ENCODE measurements around the gene EIF5B. TPM values are rescaled to one million over a fixed set of nuclear protein-coding genes. Genes with fewer than 3 reads are reported as not detected.
"Not testable (repeated sequence)": the region's sequence is repeated elsewhere in the genome, so short reads cannot be mapped to it uniquely, and the experiment has no call there.

The EIF5B gene
- total RNA-seq, 1 experiment from 2014 or later, result 13.6 TPM

DNA sequence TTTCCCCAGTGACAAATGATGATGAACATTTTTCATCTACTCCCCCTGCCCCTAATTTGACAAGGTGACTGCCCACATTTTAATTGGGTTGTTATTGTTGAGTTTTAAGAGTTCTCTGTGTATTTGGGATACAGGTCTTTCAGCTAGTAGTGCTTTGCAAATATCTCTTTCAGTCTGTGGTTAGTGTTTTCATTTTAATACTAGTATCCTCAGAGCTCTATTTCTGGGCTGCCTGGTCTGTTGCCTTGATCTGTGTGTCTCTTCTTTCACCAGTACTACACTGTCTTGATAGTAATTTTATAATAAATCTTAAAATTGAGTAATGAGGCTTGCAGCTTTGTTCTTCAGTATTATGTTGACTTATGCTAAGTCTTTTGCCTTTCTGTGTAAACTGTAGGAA lies 19.7 kb downstream of the EIF5B start:
- no peak for DNase-seq (ENCODE audit: low spot score)

- DNase-seq (ENCODE audit: low spot score), result no peak
Observed at GRCh38 chr2:99365661-99366060, 28.5 kb downstream of the EIF5B start.

- not testable (repeated sequence) for DNase-seq (ENCODE audit: low spot score)
Observed at GRCh38 chr2:99368854-99369253, 31.7 kb downstream of the EIF5B start.

GRCh38 chr2:99373144-99373543 lies 36.0 kb downstream of the EIF5B start:
- no peak for DNase-seq (ENCODE audit: low spot score)

- no peak for DNase-seq (ENCODE audit: low spot score)
Observed at GRCh38 chr2:99374747-99375146, 37.6 kb downstream of the EIF5B start.

DNA sequence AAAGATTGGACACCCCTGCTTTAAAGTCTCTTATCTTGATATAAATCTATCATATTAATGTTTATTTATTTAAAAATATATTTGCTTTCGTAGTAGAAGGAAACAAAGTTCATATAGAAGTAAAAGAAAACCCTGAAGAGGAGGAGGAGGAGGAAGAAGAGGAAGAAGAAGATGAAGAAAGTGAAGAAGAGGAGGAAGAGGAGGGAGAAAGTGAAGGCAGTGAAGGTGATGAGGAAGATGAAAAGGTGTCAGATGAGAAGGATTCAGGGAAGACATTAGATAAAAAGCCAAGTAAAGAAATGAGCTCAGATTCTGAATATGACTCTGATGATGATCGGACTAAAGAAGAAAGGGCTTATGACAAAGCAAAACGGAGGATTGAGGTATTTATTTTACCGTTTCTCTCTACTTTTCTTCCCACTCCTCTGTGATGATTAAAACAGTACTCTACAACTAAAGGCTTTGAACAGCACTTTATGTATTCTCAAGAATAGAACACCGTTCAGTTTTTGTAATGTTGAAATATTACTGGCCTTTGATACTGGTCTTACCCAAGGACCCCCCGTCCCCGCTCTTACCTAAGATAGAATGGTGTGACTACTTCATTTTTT lies 39.2 kb downstream of the EIF5B start:
- DNase-seq (ENCODE audit: low spot score), result no peak

DNA sequence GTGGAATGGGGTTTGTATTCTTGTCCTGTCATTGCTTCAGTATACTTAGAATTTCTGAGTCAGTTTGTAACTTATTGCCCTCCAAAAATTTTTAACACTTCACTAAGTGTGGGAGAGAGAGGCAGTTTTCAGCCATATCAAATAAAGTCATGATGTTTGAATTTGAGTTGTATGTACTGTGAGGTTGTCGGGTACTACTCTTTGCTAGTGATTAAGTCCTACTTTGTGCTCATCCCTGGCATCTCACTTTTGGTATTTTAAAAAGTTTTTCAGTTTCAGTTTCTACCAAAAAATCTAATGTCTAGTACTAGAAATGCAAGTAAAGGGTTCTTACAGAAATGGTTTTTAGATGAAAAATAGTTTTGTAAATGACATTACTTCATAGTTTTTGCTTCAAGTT lies 40.7 kb downstream of the EIF5B start:
- no peak for DNase-seq (ENCODE audit: low spot score)

- DNase-seq (ENCODE audit: low spot score), result no peak
Observed at GRCh38 chr2:99380376-99381010, 43.3 kb downstream of the EIF5B start.

GRCh38 chr2:99382143-99382542 lies 45.0 kb downstream of the EIF5B start:
- no peak for DNase-seq (ENCODE audit: low spot score)

DNA sequence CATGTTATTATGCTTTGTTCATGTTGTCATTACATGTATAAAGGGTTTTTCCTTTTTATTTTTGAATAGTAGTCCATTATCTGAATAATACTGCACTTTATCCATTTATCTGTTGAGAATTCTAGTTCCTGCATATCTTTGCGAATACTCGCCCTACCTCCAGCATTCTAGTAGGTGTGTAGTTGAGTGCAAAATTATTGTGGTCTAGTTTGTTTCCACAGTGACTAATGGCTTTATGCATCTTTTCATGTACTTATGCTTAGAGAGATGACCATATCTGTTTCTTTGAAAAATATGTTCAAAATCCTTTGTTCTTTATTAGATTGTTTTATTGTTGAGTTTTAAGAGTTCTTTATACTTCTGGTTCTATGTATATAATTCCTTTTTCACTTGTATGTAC lies 48.8 kb downstream of the EIF5B start:
- DNase-seq (ENCODE audit: low spot score), result no peak

- no peak for DNase-seq (ENCODE audit: low spot score)
Observed at GRCh38 chr2:99388892-99389291, 51.7 kb downstream of the EIF5B start.

- DNase-seq (ENCODE audit: low spot score), result no peak
Observed at GRCh38 chr2:99389371-99389770, 52.2 kb downstream of the EIF5B start.

DNA sequence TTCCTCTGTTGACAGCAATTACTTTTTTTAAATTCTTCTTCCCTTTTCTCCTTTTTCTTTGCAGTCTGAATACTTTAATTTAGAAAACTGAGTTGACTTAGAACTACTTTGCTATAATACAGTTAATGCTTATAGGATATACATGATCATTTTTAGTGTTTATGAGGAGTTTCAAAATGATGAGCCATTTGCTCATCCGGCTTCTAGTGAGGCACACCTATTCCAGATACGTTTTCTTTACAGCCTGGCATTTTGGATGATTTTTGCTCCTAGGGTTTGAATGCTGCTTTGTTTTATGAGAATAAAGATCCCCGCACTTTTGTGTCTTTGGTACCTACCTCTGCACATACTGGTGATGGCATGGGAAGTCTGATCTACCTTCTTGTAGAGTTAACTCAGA lies 52.8 kb downstream of the EIF5B start:
- DNase-seq (ENCODE audit: low spot score), result no peak

DNA sequence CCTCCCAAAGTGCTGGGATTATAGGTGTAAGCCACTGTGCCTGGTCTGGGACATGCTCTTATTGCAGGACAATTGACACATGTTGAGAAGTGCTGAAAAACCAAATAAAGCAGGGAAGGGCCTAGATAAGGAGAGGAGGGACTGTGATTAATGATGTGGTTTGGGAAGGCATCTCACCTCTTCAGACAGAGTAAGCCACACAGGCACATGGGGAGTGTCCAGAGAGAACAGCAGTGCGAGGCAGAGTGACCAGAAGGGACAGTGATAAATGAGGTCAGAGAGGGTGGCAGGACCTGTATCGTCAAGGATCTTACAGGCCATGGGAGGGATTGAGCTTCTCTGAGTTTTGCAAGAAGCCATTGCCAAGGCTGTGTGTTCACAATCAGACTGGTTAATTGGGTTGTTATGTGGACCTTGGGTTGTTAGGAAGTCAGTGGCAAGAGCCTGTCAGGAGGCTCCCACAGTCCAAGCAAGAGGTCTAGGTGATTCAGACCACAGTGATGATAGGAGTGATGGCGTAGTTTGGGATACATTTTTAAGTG lies 58.5 kb downstream of the EIF5B start:
- DNase-seq (ENCODE audit: low spot score), result no peak

- no peak for DNase-seq (ENCODE audit: low spot score)
Observed at GRCh38 chr2:99397266-99397920, 60.2 kb downstream of the EIF5B start.

- DNase-seq (ENCODE audit: low spot score), result no peak
Observed at GRCh38 chr2:99398303-99398702, 61.1 kb downstream of the EIF5B start.

GRCh38 chr2:99399063-99399462 lies 61.9 kb downstream of the EIF5B start:
- DNase-seq (ENCODE audit: low spot score), result no peak

DNA sequence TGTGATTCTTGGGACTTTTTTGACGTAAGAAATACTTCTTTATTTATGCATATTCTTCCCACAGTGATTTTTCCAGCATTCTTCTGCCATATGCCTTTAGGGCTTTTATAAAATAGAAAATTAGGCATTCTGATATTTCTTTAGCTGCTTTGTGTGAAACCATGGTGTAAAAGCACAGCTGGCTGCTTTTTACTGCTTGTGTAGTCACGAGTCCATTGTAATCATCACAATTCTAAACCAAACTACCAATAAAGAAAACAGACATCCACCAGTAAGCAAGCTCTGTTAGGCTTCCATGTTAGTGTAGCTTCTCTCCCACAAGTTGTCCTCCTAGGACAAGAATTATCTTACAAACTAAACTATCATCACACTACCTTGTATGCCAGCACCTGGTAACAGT lies 62.6 kb downstream of the EIF5B start:
- DNase-seq (ENCODE audit: low spot score), result no peak

- DNase-seq (ENCODE audit: low spot score), result no peak
Observed at GRCh38 chr2:99401841-99402240, 64.7 kb downstream of the EIF5B start.

- no peak for DNase-seq (ENCODE audit: low spot score)
Observed at GRCh38 chr2:99403084-99403483, 65.9 kb downstream of the EIF5B start.

GRCh38 chr2:99403524-99403923 lies 66.3 kb downstream of the EIF5B start:
- DNase-seq (ENCODE audit: low spot score), result no peak

GRCh38 chr2:99404039-99404796 lies 67.0 kb downstream of the EIF5B start:
- no peak for DNase-seq (ENCODE audit: low spot score)
